HG03159 (cell line): ENCODE results near the gene USP24.
"Not testable (repeated sequence)": the region's sequence is repeated elsewhere in the genome, so short reads cannot be mapped to it uniquely, and the experiment has no call there.

Source experiments
- ATAC-seq: cut with Tn5 transposase; IDR thresholded peaks from one replicate; pipeline ENCODE4 v1.9.1; 2021; ENCODE audit warnings: mild to moderate bottlenecking, moderate library complexity; ENCODE audit not compliant: unreplicated experiment

Gene USP24

DNA sequence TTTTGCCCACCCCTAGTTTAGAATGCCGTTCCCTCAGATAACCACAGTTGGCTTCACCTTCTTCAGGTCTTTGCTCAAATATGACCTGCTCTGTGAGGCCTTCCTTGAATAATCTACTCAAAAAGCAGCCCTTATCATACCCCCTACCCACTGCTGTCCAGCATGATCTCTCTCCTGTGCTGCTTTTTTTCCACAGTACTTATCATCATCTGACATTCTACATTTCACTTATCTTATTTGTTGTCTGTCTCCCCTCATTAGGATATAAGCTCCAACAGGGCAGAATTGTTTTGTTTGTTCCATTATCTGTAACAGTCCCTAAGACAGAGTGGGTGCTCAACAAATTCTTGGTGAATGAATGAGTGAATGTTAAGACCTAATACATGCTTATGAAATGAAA lies 18.1 kb downstream of the USP24 start:
- no peak for ATAC-seq

- no peak for ATAC-seq
Measured at GRCh38 chr1:55196433-55197035, 18.6 kb downstream of the USP24 start.

DNA sequence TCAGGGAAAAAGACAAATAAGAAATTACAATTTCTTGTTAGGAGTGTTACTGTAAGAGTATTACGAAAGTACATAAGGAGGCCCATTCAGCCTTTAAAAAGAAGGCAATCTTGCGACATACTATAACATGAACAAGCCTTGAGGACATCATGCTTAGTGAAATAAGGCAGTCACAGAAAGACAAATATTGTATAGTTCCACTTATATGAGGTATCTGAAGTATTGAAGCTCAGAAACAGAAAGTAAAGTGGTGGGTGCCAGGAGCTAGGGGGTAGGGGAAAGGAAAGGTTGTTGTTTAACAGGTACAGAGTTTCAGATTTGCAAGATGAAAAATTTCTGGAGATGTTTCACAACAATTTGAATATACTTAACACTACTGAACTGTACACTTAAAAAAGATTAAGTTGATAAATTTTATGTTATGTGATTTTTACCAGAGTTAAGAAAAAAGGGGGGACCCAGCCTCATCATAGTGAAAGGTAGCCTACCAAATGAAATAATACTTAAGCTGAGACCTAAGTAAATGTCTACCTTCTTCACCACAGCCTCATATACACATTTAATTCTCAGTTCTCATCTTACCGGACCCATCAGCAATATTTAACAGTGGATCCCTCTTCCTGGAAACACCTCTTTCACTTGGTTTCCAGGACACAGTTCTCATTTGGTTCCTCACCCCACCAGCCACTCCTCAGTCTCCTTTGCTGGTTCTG lies 19.5 kb downstream of the USP24 start:
- ATAC-seq = peak; percentile 72

GRCh38 chr1:55194851-55195250 lies 20.3 kb downstream of the USP24 start:
- ATAC-seq = no peak

DNA sequence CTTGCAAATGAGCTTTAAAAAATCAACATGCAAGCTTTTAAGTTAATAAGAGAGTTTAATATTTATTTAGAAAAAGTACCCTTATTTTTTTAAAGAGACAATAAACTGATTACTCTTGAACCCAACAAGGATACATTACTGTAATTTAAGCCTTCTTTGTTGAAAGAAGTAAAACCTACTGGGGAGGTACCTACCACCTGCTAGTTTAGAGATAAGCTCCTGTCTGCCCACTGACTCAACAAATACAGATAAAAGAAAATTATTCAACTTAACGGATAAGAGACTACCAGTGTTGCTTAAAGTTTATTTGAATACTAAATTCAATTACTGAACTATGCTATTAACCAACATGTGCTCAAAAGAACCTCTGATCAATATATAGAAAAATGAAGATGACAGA lies 23.1 kb downstream of the USP24 start:
- no peak for ATAC-seq

DNA sequence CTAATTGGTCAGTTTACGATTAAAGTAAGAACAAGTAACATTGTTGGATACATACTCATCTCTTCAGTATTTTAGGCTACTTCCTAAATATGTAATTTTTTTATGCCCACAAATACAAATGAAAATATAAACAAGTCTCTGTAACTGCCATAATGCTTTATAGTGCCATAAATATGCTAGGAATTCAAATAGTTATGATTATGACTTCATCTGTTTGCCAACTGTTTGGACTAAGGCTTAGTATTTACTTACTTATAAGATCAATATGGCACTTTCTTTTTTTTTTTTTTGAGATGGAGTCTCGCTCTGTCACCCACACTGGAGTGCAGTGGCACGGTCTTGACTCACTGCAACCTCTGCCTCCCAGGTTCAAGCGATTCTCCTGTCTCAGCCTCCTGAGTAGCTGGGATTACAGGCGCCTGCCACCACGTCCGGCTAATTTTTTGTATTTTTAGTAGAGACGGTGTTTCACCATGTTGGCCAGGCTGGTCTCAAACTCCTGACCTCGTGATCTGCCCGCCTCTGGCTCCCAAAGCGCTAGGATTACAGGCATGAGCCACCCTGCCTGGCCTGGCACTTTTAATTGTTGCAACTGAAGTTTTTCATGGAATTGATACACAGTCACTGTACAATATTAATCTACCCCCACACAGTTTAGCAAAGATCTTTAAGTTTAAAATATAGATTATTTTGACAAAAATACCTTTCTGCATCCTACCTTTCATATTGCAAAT lies 23.8 kb downstream of the USP24 start:
- ATAC-seq = not testable (repeated sequence)

DNA sequence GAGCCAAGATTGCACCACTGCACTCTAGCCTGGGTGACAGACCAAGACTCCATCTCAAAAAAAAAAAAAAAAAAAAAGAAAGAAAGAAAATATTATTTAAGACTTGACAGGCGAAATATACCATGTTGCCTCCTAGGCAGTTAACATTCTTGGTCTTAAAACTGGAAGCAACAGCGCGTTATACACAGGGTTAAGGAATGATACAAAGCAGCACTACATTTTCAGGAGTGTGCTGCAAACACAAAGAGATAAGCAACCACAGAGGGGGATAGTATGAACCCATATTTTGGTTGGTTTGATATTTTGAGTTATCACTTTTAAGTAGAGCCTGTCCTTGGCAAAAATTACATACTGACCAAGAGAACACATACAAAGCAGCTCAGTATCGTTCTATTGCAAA lies 25.1 kb downstream of the USP24 start:
- ATAC-seq = no peak

DNA sequence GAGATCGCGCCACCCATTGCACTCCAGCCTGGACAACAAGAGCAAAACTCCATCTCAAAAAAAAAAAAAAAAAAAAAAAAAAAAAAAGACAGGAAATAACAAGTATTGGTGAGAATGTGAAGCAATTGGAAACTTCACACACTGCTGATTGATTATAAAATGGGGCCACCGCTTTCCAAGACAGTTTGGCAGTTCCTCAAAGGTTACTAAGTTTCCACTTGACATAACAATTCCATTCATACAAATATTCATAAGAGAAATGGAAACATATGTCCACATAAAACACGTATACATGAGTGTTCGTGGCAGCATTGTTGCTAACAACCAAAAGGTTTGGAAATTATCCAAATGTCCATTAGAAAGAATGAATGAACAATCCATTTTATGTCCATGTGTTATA lies 26.3 kb downstream of the USP24 start:
- no peak for ATAC-seq

DNA sequence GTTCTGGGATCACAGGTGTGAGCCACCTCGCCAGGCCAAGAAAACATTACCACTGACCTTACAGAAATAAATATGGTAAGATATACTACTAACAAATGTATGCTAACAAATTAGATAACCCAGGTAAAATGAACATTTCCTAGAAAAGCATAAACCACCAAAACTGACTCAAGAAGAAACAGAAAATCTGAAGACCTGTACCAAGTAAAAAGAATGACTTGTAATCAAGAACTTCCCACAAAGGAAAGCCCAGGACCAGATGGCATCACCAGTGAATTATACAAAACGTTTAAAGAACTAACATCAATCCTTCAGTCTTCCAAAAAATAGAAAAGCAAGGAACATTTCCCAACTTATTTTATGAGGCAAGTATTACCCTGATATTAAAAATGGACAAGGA lies 29.3 kb downstream of the USP24 start:
- no peak for ATAC-seq

DNA sequence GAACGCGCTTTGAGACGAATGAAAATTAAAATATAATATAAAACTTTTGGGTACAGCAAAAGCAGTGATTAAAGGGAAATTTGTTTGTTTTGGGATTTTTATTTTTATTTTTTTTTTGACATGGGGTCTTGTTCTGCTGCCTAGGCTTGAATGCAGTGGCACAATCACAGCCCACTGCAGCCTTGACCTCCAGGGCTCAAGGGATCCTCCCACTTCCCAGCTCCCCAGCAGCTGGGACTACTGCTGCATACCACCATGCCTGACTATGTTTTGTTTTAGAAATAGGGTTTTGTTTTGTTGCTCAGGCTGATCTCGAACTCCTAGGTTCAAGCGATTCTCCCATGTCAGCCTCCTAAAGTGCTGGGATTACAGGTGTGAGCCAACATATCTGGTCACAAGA lies 30.3 kb downstream of the USP24 start:
- ATAC-seq = no peak

GRCh38 chr1:55181666-55182065 lies 33.5 kb downstream of the USP24 start:
- ATAC-seq = no peak

- ATAC-seq = no peak
Measured at GRCh38 chr1:55180075-55180670, 35.0 kb downstream of the USP24 start.

DNA sequence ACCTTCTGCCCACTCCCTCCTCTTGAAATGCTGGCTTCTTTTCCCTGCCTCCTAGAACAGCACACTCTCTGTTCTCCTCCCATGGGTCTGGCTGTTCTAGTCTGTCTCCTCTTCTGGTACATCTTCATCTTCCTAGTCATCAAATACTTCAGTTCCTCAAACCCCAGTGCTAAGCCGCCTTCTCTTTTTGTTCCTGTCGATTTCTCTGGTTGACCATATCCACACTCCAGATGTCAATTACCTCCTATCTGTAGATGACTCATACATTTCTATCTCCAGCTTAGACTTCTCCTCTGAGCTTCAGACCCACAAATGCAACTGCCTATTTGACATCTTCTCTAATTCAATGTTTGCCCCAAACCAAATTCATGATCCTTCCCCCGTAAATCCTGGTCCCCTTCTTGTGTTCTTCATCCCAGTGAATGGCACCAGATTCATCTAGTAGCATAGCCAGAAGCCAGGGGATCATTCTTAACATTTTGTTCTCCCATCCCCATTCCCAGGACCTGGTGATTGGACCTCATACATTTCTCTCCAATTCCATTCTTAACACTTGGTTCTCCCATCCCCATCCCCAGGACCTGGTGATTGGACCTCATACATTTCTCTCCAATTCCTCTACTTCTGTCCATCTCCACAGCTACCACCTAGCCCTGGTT lies 35.9 kb downstream of the USP24 start:
- ATAC-seq = no peak

DNA sequence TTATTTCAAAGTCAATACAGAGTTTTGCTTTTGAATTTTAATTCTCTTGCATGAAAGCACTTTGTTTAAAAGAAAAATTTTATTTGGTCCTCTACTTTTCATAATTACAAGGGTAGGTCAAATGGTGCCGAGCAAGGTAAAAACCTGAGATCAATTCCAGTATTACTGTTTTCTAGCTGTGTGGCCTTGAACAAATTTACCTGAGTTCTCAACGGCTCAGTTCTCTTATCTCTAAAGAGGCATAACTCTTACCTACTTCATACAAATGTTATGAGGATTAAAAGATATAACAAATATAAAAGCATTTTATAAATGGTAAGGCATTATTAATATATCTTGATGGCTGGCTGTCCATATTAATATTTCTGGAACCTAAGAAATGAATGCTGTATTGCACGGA lies 42.5 kb downstream of the USP24 start:
- ATAC-seq = no peak

DNA sequence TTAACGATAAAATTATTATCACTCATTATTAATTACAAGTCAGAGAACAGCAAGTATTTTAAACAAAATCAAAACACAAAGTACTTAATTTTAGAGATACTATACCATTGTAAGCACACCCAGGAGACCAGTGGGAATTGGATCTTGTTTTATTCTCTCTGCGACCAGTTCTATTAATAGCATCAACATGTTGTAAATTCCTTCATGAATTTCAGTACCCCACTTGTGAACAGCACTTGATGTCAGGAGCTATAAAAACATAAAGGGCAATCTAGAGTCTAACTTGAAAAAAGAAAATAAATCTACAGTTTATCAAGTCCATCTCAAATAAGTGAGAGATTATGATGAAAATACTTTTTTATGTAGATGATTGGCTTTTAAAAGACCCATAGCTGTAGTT lies 42.9 kb downstream of the USP24 start:
- ATAC-seq = no peak

DNA sequence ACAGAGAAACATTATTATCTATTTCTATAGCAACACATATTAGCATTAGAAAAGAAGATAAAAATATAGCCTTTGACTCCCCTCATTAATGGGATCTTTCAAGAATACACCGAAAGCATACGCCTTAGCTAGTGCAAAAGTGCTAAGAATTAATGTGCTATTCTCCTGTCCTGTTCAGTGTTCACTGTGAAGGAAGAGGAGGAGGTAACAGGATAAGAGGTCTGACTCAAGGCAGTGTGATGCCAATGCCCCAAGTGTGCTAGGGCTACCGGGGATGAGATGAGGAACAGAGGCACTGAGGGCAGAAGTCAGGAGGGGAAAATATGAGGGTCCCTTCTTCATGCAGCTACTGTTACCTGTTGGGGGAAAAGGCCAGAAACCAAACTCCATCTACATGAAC lies 43.5 kb downstream of the USP24 start:
- ATAC-seq = no peak

DNA sequence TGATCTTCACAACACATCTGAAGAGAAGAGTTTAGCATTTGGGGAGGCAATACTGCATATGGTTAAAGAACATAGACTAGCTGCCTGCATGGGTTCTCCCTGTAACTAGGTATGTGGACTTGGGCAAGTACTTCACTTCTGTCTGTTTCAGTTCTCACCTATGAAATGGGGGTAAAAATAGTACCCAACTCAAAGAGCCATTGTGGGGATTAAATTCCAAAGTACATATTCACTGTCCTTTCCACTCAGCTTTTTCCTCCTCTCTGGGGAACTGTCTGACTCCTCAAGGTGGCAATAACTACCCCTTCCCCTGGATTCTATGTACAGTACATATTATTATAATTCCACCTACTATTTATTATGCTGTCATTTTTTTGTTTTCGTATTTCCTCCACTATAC lies 44.7 kb downstream of the USP24 start:
- no peak for ATAC-seq

DNA sequence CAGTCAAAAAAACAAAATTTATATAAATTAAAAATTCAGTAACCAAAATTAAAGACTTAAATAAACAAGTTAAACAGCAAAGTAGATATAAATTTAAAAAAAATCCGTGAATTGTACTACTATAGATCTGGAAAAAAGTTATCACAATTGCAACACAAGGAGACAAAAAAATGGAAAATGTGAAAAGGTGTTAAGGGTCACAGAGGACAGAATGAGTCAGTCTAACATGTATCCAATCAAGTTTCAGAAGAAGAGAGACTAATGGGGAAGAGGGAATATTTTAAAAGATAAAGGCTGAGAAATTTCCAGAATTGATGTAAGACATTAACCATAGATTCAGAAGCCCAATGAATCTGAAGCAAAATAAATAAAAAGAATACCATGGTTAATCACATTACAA lies 46.0 kb downstream of the USP24 start:
- ATAC-seq = no peak

DNA sequence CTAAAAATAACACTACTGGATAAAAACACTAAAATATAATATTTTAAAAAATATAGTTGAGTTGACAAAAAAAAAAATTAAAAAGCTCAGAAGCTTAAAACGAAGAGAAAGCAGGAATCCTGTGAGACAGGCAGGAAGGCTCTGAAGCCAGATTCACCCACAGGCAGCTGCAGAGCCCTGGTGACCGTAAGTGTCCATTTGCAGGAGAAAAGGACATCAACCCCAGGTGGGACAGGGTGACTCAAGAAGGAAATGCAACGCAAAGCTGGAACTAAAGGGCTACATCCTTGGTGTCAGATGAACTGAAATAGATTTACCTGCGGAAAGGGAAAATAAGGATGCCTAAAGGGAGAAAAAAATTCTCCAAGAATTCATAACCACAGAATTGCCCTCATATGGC lies 46.8 kb downstream of the USP24 start:
- ATAC-seq = no peak

DNA sequence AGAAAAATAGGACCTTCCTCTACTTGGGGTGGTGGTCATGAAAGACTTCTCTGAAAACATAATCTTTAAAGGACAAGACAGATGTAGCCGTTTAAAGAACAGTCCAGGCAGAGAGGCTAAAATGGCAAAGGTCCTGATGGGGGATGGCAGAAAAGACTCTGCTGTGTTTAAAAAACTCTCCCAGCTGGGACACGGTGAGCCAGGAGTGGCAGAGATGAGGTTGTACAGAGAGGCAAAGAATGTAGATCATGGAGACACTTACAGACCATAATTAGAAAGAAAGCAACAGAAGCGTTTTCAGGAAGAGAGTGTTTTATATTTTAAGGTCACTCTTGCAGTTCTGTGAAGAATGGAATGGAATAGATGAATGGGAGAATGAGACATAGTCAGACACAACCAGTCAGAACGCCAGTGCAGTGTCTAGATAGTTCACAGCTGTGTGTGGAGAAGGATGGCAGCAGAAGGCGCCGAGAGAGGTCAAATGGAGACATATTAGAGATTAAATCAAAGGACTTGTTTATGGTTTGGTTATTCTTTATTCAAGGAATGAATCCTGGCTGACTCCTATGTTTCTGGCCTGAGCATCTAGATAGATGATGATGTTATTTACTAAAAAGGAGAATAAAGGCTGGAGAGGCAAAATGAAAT lies 47.8 kb downstream of the USP24 start:
- no peak for ATAC-seq

- no peak for ATAC-seq
Measured at GRCh38 chr1:55164906-55165305, 50.3 kb downstream of the USP24 start.
